MM.1S (cell line): ENCODE data around the gene PTGER2.

ENCODE experiments used
- DNase-seq: peaks from one replicate; pipeline ENCODE4 v3.0.0-alpha.2; 2015
- H2AFZ ChIP-seq: fragments of 300-600 bp; sonication (generic); 2 replicates; pipeline ENCODE4 v1.6.0; 2016; ENCODE audit warnings: antibody characterized with exemption, low read length
- H3F3A ChIP-seq: fragments of 300-600 bp; sonication (generic); 2 replicates; pipeline ENCODE4 v1.6.1; 2016; ENCODE audit warnings: mild to moderate bottlenecking, antibody characterized with exemption, low read length, moderate library complexity, mixed read lengths; ENCODE audit not compliant: insufficient read depth
- H3K27ac ChIP-seq: fragments of 300-600 bp; sonication (generic); 2 replicates; pipeline ENCODE4 v1.5.1; 2016; ENCODE audit warnings: mild to moderate bottlenecking, low read length
- H3K27me3 ChIP-seq: fragments of 300-600 bp; sonication (generic); replicated peaks from 2 replicates; pipeline ENCODE4 v1.6.0; 2016; ENCODE audit warnings: low read length; ENCODE audit not compliant: insufficient read depth
- H3K36me3 ChIP-seq: fragments of 300-600 bp; sonication (generic); replicated peaks from 2 replicates; pipeline ENCODE4 v1.6.1; 2016; ENCODE audit warnings: mild to moderate bottlenecking, low read length, mixed read lengths; ENCODE audit not compliant: insufficient read depth
- H3K4me1 ChIP-seq: fragments of 300-600 bp; sonication (generic); 2 replicates; pipeline ENCODE4 v1.6.1; 2016; ENCODE audit warnings: low read length, mixed read lengths
- H3K4me2 ChIP-seq: fragments of 300-600 bp; sonication (generic); 2 replicates; pipeline ENCODE4 v1.6.0; 2016; ENCODE audit warnings: low read depth, low read length
- H3K4me3 ChIP-seq: fragments of 300-600 bp; sonication (generic); 2 replicates; pipeline ENCODE4 v1.5.1; 2016; ENCODE audit warnings: low read length, mixed read lengths
- H3K79me2 ChIP-seq: fragments of 300-600 bp; sonication (generic); 2 replicates; pipeline ENCODE4 v1.6.1; 2016; ENCODE audit warnings: mixed run types, low read length, mixed read lengths
- H3K9ac ChIP-seq: fragments of 300-600 bp; sonication (generic); 2 replicates; pipeline ENCODE4 v1.6.1; 2016; ENCODE audit warnings: low read length, mixed read lengths
- H3K9me2 ChIP-seq: fragments of 300-600 bp; sonication (generic); replicated peaks from 2 replicates; pipeline ENCODE4 v1.6.1; 2016; ENCODE audit warnings: mild to moderate bottlenecking, low read length, mixed read lengths; ENCODE audit not compliant: insufficient read depth
- H3K9me3 ChIP-seq: fragments of 300-600 bp; sonication (generic); replicated peaks from 2 replicates; pipeline ENCODE4 v1.6.1; 2016; ENCODE audit warnings: mild to moderate bottlenecking, low read length, mixed read lengths; ENCODE audit not compliant: insufficient read depth
- H4K20me1 ChIP-seq: fragments of 300-600 bp; sonication (generic); 2 replicates; pipeline ENCODE4 v1.6.1; 2016; ENCODE audit warnings: mild to moderate bottlenecking, low read length, moderate library complexity, mixed read lengths; ENCODE audit not compliant: insufficient read depth
- CTCF ChIP-seq: fragments of 300-600 bp; sonication (generic); IDR thresholded peaks from 2 replicates; pipeline ENCODE4 v1.5.1; 2016; ENCODE audit warnings: antibody characterized with exemption, low read length, mixed read lengths
- EZH2 ChIP-seq: fragments of 300-600 bp; sonication (generic); optimal IDR thresholded peaks from 2 replicates; pipeline ENCODE3; 2017; ENCODE audit warnings: low read depth, mild to moderate bottlenecking, antibody characterized with exemption, low read length, mixed read lengths
- EZH2phosphoT487 ChIP-seq: fragments of 300-600 bp; sonication (generic); IDR thresholded peaks from 2 replicates; pipeline ENCODE4 v1.6.1; 2018; ENCODE audit warnings: antibody characterized with exemption, low read length

PTGER2 gene

GRCh38 chr14:52266782-52267181 lies 47.3 kb upstream of the PTGER2 start:
- Histone ChIP-seq H3K9me2 (no peaks in the 10 kb centered on the region), H4K20me1 (no peaks in the 10 kb centered on the region), H3K27me3 (no peaks in the 10 kb centered on the region), H2AFZ (no peak overlapping the region), H3K4me3 (no peak overlapping the region), H3K36me3 (no peaks in the 10 kb centered on the region), H3K79me2 (no peaks in the 10 kb centered on the region), H3F3A (peaks cover 3% of the 10 kb centered on the region; the same call in 1 of the 2 replicates), H3K4me2 (no peak overlapping the region), H3K4me1 (peaks cover 22% of the 10 kb centered on the region), H3K9me3 (no peaks in the 10 kb centered on the region), H3K9ac (no peak overlapping the region), H3K27ac (no peak overlapping the region)
- no peak for DNase-seq
- no peak for TF ChIP-seq CTCF
- no peak for TF ChIP-seq EZH2
- TF ChIP-seq EZH2phosphoT487 = no peak

GRCh38 chr14:52267501-52268278 lies 46.4 kb upstream of the PTGER2 start, which contains the start of gene PTGDR:
Gene PTGDR, plus strand, starts transcription at chr14:52267698. Its CDS starts 117 bp downstream, at chr14:52267815.
- H3K79me2 ChIP-seq = no peaks in the 10 kb centered on the region
- no peaks in the 10 kb centered on the region for H3K9me3 ChIP-seq
- peaks cover 3% of the 10 kb centered on the region; the same call in 1 of the 2 replicates for H3F3A ChIP-seq
- DNase-seq = no peak
- H3K9ac ChIP-seq = no peak within 1 kb of the TSS
- H3K4me1 ChIP-seq = peaks cover 22% of the 10 kb centered on the region
- no peaks in the 10 kb centered on the region for H3K36me3 ChIP-seq
- TF ChIP-seq CTCF = no peak
- TF ChIP-seq EZH2phosphoT487 = no peak
- TF ChIP-seq EZH2 = no peak
- H2AFZ ChIP-seq = no peak within 1 kb of the TSS
- no peaks in the 10 kb centered on the region for H3K9me2 ChIP-seq
- no peak within 1 kb of the TSS for H3K4me2 ChIP-seq
- H3K27ac ChIP-seq = no peak within 1 kb of the TSS
- no peaks in the 10 kb centered on the region for H4K20me1 ChIP-seq
- H3K4me3 ChIP-seq = no peak within 1 kb of the TSS
- no peaks in the 10 kb centered on the region for H3K27me3 ChIP-seq

GRCh38 chr14:52268279-52269061 lies 45.6 kb upstream of the PTGER2 start:
- no peaks in the 10 kb centered on the region for H3K36me3 ChIP-seq
- no peaks in the 10 kb centered on the region for H3K27me3 ChIP-seq
- H3K9me2 ChIP-seq = no peaks in the 10 kb centered on the region
- H3K4me1 ChIP-seq = peaks cover 22% of the 10 kb centered on the region
- no peak for DNase-seq
- no peak overlapping the region for H3K4me3 ChIP-seq
- H3K4me2 ChIP-seq = no peak overlapping the region
- H2AFZ ChIP-seq = no peak overlapping the region
- no peaks in the 10 kb centered on the region for H3K79me2 ChIP-seq
- no peaks in the 10 kb centered on the region for H3K9me3 ChIP-seq
- no peak overlapping the region for H3K9ac ChIP-seq
- no peak for TF ChIP-seq EZH2phosphoT487
- no peak for TF ChIP-seq EZH2
- no peak for TF ChIP-seq CTCF
- H3F3A ChIP-seq = peaks cover 3% of the 10 kb centered on the region; the same call in 1 of the 2 replicates
- H4K20me1 ChIP-seq = no peaks in the 10 kb centered on the region
- no peak overlapping the region for H3K27ac ChIP-seq
